ENCODE results near the gene AKR1D1. TPM values are rescaled to one million over a fixed set of nuclear protein-coding genes. Genes with fewer than 3 reads are reported as not detected.

The AKR1D1 gene
- polyA plus RNA-seq, 1 donor from 2014 or later, result not detected

DNA sequence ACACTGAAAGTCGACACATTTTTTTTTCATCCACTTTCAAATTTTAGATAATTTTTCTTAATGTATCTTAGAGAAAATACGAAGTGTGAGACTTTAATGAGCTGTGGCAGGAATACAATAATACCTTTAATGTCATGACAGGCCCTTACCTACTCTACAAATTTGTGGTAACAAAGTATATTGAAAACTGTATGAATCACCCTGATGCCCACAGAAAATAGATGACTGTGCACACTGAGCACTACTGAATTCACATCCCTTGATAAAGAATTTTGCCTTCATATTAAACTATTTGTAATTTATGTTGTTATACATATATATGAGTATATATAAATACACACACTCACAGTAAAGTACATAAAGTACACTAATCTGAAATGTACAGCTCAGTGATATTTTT lies 51.7 kb downstream of the AKR1D1 start:
- no peak overlapping the region for H3K9ac ChIP-seq (ENCODE audit: low read length)
- no peaks in the 10 kb centered on the region for H3K9me2 ChIP-seq (ENCODE audit: insufficient read depth, low read length)
- no peaks in the 10 kb centered on the region for H4K20me1 ChIP-seq (ENCODE audit: insufficient read depth)
- H3F3A ChIP-seq (ENCODE audit: insufficient read depth, low read length, poor library complexity, severe bottlenecking), result no peaks in the 10 kb centered on the region
- TF ChIP-seq, protein P1, sequence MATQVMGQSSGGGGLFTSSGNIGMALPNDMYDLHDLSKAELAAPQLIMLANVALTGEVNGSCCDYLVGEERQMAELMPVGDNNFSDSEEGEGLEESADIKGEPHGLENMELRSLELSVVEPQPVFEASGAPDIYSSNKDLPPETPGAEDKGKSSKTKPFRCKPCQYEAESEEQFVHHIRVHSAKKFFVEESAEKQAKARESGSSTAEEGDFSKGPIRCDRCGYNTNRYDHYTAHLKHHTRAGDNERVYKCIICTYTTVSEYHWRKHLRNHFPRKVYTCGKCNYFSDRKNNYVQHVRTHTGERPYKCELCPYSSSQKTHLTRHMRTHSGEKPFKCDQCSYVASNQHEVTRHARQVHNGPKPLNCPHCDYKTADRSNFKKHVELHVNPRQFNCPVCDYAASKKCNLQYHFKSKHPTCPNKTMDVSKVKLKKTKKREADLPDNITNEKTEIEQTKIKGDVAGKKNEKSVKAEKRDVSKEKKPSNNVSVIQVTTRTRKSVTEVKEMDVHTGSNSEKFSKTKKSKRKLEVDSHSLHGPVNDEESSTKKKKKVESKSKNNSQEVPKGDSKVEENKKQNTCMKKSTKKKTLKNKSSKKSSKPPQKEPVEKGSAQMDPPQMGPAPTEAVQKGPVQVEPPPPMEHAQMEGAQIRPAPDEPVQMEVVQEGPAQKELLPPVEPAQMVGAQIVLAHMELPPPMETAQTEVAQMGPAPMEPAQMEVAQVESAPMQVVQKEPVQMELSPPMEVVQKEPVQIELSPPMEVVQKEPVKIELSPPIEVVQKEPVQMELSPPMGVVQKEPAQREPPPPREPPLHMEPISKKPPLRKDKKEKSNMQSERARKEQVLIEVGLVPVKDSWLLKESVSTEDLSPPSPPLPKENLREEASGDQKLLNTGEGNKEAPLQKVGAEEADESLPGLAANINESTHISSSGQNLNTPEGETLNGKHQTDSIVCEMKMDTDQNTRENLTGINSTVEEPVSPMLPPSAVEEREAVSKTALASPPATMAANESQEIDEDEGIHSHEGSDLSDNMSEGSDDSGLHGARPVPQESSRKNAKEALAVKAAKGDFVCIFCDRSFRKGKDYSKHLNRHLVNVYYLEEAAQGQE (IDR thresholded peaks at IDR 0.05; ENCODE audit: borderline replicate concordance), result no peak
- TF ChIP-seq EP300 (conservative IDR thresholded peaks at IDR 0.05; ENCODE audit: poor library complexity, severe bottlenecking), result no peak
- TF ChIP-seq SMC3 (conservative IDR thresholded peaks at IDR 0.05; ENCODE audit: poor library complexity), result no peak
- no peak for TF ChIP-seq POLR2AphosphoS5 (IDR thresholded peaks at IDR 0.05)
- TF ChIP-seq, protein P2, sequence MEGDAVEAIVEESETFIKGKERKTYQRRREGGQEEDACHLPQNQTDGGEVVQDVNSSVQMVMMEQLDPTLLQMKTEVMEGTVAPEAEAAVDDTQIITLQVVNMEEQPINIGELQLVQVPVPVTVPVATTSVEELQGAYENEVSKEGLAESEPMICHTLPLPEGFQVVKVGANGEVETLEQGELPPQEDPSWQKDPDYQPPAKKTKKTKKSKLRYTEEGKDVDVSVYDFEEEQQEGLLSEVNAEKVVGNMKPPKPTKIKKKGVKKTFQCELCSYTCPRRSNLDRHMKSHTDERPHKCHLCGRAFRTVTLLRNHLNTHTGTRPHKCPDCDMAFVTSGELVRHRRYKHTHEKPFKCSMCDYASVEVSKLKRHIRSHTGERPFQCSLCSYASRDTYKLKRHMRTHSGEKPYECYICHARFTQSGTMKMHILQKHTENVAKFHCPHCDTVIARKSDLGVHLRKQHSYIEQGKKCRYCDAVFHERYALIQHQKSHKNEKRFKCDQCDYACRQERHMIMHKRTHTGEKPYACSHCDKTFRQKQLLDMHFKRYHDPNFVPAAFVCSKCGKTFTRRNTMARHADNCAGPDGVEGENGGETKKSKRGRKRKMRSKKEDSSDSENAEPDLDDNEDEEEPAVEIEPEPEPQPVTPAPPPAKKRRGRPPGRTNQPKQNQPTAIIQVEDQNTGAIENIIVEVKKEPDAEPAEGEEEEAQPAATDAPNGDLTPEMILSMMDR (IDR thresholded peaks at IDR 0.05; ENCODE audit: poor library complexity, severe bottlenecking), result no peak
- TF ChIP-seq EZH2 (IDR thresholded peaks at IDR 0.05; ENCODE audit: borderline replicate concordance, insufficient read depth, low read length, poor library complexity, severe bottlenecking), result no peak
- no peak for TF ChIP-seq RAD21 (conservative IDR thresholded peaks at IDR 0.05)
- TF ChIP-seq MXI1 (conservative IDR thresholded peaks at IDR 0.05; ENCODE audit: poor library complexity, severe bottlenecking), result no peak
- TF ChIP-seq TAF1 (IDR thresholded peaks at IDR 0.05; ENCODE audit: low read depth), result no peak
- no peaks in the 10 kb centered on the region for H3K9me3 ChIP-seq (ENCODE audit: low read length)
- no peaks in the 10 kb centered on the region for H3K79me2 ChIP-seq (replicated peaks; ENCODE audit: insufficient read depth, low read length)
- no peak overlapping the region for H2AFZ ChIP-seq (ENCODE audit: low read depth, low read length)
- H3K27ac ChIP-seq (ENCODE audit: low read length), result no peak overlapping the region
- H3K4me2 ChIP-seq (ENCODE audit: low read length), result no peak overlapping the region
- no peak overlapping the region for H3K4me3 ChIP-seq (ENCODE audit: low read length)
- no peaks in the 10 kb centered on the region for H3K27me3 ChIP-seq (ENCODE audit: insufficient read depth, low read depth, low read length)
- no peaks in the 10 kb centered on the region for H3K36me3 ChIP-seq (ENCODE audit: insufficient read depth, low read length)

DNA sequence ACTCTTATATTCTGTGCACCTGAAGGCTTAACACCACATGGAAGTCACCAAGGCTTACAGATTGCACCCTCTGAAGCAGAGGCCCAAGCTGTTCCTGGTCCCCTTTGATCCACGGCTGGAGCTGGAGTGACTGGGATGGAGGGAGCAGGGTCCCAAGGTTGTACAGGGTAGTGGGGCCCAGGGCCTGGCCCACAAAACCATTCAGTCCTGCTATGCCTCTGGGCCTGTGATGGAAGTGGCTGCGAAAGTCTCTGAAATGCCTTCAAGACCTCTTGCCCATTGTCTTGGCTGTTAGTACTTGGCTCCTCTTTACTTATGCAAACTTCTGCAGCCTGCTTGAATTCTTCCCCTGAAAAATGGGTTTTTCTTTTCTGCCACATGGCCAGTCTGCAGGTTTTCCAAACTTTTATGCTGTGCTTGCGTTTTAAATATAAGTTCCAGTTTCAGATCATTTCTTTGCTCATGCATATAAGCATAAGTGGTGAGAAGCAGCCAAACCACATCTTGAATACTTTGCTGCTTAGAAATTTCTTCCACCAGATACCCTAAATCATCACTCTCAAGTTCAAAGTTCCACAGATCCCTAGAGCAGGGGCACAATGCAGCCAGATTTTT lies 53.4 kb downstream of the AKR1D1 start:
- TF ChIP-seq TAF1 (IDR thresholded peaks at IDR 0.05; ENCODE audit: low read depth) (no peak), EZH2 (IDR thresholded peaks at IDR 0.05; ENCODE audit: borderline replicate concordance, insufficient read depth, low read length, poor library complexity, severe bottlenecking) (no peak), MXI1 (conservative IDR thresholded peaks at IDR 0.05; ENCODE audit: poor library complexity, severe bottlenecking) (no peak), SMC3 (conservative IDR thresholded peaks at IDR 0.05; ENCODE audit: poor library complexity) (no peak), EP300 (conservative IDR thresholded peaks at IDR 0.05; ENCODE audit: poor library complexity, severe bottlenecking) (no peak), POLR2AphosphoS5 (IDR thresholded peaks at IDR 0.05) (no peak), RAD21 (conservative IDR thresholded peaks at IDR 0.05) (no peak)
- TF ChIP-seq, protein P2 (IDR thresholded peaks at IDR 0.05; ENCODE audit: poor library complexity, severe bottlenecking), result no peak
- TF ChIP-seq, protein P1 (IDR thresholded peaks at IDR 0.05; ENCODE audit: borderline replicate concordance), result no peak
- H3K9me3 ChIP-seq (ENCODE audit: low read length), result no peaks in the 10 kb centered on the region
- H2AFZ ChIP-seq (ENCODE audit: low read depth, low read length), result no peak overlapping the region
- no peaks in the 10 kb centered on the region for H3K27me3 ChIP-seq (ENCODE audit: insufficient read depth, low read depth, low read length)
- H3K36me3 ChIP-seq (ENCODE audit: insufficient read depth, low read length), result no peaks in the 10 kb centered on the region
- no peaks in the 10 kb centered on the region for H3F3A ChIP-seq (ENCODE audit: insufficient read depth, low read length, poor library complexity, severe bottlenecking)
- no peak overlapping the region for H3K4me2 ChIP-seq (ENCODE audit: low read length)
- H3K27ac ChIP-seq (ENCODE audit: low read length), result no peak overlapping the region
- no peaks in the 10 kb centered on the region for H3K79me2 ChIP-seq (replicated peaks; ENCODE audit: insufficient read depth, low read length)
- H3K9me2 ChIP-seq (ENCODE audit: insufficient read depth, low read length), result no peaks in the 10 kb centered on the region
- no peak overlapping the region for H3K9ac ChIP-seq (ENCODE audit: low read length)
- no peak overlapping the region for H3K4me3 ChIP-seq (ENCODE audit: low read length)
- H4K20me1 ChIP-seq (ENCODE audit: insufficient read depth), result no peaks in the 10 kb centered on the region
